ENCODE results near the gene FBP1.

Gene FBP1

GRCh38 chr9:94639061-94639998 is at the start of gene FBP1:
Gene FBP1 (minus strand): TSS chr9:94639518. CDS start chr9:94639310, 208 bp downstream.
- peak; percentile 15 for DNase-seq (ENCODE audit: low read depth)

- DNase-seq (ENCODE audit: low read depth) = no peak
These were observed 48.1 kb upstream of the FBP1 start for GRCh38 chr9:94687451-94687850.

- no peak for DNase-seq (ENCODE audit: low read depth)
These were observed 46.0 kb upstream of the FBP1 start for GRCh38 chr9:94685359-94685758.

- peak; percentile 22 for DNase-seq (ENCODE audit: low read depth)
These were observed 42.2 kb upstream of the FBP1 start for GRCh38 chr9:94681508-94681907.

- DNase-seq (ENCODE audit: low read depth) = no peak
These were observed 41.3 kb upstream of the FBP1 start for GRCh38 chr9:94680621-94681020.

- no peak for DNase-seq (ENCODE audit: low read depth)
These were observed 40.7 kb upstream of the FBP1 start for GRCh38 chr9:94680020-94680419.

GRCh38 chr9:94679587-94679986 is 40.3 kb upstream of the FBP1 start:
- no peak for DNase-seq (ENCODE audit: low read depth)

- DNase-seq (ENCODE audit: low read depth) = no peak
These were observed 38.6 kb upstream of the FBP1 start for GRCh38 chr9:94677929-94678328.

- no peak for DNase-seq (ENCODE audit: low read depth)
These were observed 37.3 kb upstream of the FBP1 start for GRCh38 chr9:94676446-94677131.

- no peak for DNase-seq (ENCODE audit: low read depth)
These were observed 35.9 kb upstream of the FBP1 start for GRCh38 chr9:94675008-94675881.

GRCh38 chr9:94672811-94673487 is 33.6 kb upstream of the FBP1 start:
- DNase-seq (ENCODE audit: low read depth) = no peak

- peak; percentile 20 for DNase-seq (ENCODE audit: low read depth)
These were observed 29.8 kb upstream of the FBP1 start for GRCh38 chr9:94668928-94669729.

- no peak for DNase-seq (ENCODE audit: low read depth)
These were observed 29.2 kb upstream of the FBP1 start for GRCh38 chr9:94668418-94668927.

- DNase-seq (ENCODE audit: low read depth) = no peak
These were observed 27.2 kb upstream of the FBP1 start for GRCh38 chr9:94666364-94667099.

GRCh38 chr9:94665613-94666012 is 26.3 kb upstream of the FBP1 start:
- DNase-seq (ENCODE audit: low read depth) = no peak

GRCh38 chr9:94664801-94665200 is 25.5 kb upstream of the FBP1 start:
- DNase-seq (ENCODE audit: low read depth) = no peak

GRCh38 chr9:94663640-94664039 is 24.3 kb upstream of the FBP1 start:
- DNase-seq (ENCODE audit: low read depth) = no peak

GRCh38 chr9:94663140-94663539 is 23.8 kb upstream of the FBP1 start:
- DNase-seq (ENCODE audit: low read depth) = no peak

GRCh38 chr9:94657021-94657725 is 17.9 kb upstream of the FBP1 start:
- DNase-seq (ENCODE audit: low read depth) = no peak

Measured in stimulated activated CD8-positive, alpha-beta memory T cell treated with anti-CD3 and anti-CD28 coated beads, Interleukin-12 subunit alpha, Interleukin-12 subunit beta, amount 100 ng/mL, for 1 hour (primary cell).